GM21526 (cell line): ENCODE data around the gene SVOPL.
"Not testable (repeated sequence)": the region's sequence is repeated elsewhere in the genome, so short reads cannot be mapped to it uniquely, and the experiment has no call there.

Source experiments
- ATAC-seq: cut with Tn5 transposase; IDR thresholded peaks from one replicate; pipeline ENCODE4 v1.9.1; 2021; ENCODE audit warnings: moderate library complexity; ENCODE audit not compliant: unreplicated experiment, low FRiP score

SVOPL gene, protein sequence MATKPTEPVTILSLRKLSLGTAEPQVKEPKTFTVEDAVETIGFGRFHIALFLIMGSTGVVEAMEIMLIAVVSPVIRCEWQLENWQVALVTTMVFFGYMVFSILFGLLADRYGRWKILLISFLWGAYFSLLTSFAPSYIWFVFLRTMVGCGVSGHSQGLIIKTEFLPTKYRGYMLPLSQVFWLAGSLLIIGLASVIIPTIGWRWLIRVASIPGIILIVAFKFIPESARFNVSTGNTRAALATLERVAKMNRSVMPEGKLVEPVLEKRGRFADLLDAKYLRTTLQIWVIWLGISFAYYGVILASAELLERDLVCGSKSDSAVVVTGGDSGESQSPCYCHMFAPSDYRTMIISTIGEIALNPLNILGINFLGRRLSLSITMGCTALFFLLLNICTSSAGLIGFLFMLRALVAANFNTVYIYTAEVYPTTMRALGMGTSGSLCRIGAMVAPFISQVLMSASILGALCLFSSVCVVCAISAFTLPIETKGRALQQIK

DNA sequence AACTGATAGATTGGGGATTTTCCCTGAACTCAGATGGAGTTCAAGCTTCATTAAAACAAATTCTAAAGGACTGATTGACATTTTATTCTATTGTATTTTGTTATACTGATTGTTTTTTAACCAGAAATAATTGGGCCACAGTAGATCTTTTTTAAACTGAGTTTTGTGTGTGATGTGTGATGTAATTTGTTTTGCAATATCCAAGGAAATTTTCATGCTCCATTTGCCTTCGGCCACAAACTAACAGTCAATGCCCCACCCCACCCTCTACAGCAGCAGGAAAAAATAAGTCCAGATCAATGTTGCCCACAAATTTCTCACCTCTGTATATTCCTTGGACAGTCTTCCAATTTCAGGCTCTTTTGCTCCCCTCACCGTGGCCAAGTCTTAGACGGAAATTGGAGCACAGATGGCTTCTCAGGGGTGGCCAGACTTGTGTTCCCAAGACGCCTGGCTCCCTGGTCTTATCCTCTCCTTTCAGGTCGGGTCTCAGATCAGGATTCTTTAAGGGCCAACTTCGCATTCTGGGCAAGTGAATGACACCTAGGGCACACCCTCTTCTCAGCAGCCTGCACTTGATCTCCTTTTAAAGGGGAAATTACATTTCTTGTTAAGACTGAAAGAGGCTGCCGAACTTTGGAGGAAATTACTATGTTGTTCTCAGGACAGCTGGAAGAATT, at the start of gene SVOPL:
Gene SVOPL (minus strand): TSS at position 506 of the 680 bp plus-strand sequence. CDS start 22,317 bp downstream, outside the sequence.
- ATAC-seq, result no peak

DNA sequence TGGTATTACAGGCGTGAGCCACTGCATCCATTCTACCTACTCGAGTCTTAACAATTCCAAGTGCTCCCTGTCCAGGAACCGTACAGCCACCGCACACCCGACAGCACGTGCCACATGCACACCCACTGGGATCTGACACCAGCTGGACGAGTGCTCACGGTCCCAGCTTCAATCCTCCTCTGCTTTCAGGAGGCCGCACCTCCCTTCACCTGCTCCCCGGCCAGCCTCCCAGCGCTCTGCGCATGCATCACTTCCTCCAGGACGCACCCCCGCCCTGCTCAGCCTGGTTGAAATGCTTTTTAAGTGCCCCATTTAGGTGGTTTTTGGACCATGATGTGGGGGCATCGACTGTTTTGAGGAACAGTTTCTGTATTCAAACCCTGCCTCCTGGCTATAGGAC, 49.3 kb upstream of the SVOPL start:
- no peak for ATAC-seq

DNA sequence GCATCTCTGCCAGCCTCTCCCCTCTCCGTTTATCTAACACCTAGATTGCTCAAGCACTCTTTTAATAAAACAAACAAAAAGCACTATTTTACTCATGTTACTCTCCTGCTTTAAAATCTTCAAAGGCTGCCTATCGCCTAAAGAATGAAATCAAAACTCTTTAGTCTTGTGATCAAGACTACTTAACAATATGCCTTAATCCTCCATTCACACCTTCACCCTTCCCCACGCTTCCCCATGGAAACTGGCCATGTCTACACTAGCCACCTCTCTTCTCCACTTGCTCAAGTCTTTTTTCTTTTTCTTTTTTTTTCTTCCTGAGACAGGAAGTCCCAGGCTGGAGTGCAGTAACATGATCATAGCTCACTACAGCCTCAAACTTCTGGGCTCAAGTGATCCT, 48.8 kb upstream of the SVOPL start:
- no peak for ATAC-seq

DNA sequence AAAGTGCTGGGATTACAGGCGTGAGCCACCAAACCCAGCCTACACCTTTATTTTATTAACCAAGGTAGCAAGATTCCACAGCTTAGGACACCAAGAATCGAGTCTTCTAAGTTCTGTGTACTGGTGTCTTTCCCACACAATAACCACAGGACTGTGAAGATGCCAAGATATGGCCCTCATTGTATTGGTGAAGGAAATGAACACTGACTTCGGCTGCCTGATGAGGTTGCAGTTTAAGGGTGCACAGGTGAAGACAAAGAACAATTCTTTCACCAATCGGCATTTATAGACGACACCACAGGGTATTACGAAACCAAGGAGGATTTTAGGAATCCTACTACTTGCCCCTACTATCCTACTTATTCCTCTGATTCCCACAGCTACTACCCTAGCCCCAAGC, 47.5 kb upstream of the SVOPL start:
- ATAC-seq, result no peak

DNA sequence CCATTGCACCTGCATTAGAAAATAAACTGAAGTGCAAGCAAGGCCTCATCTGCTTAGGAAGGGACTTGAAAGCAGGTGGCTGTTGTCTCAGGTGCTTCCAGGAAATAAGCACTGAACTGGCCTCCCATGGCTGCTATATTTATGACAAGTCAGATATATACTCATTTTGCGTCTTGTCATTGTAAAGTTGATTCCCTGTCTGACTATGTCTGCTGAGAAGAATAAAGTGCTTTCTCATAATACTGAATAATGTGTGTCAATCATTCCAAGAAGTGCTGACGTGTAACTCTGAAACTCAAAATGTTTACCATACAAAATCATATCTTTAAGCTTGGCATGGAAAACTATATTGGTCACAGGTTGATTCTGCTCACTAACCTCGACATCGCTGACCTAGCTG, 44.9 kb upstream of the SVOPL start:
- ATAC-seq, result no peak

DNA sequence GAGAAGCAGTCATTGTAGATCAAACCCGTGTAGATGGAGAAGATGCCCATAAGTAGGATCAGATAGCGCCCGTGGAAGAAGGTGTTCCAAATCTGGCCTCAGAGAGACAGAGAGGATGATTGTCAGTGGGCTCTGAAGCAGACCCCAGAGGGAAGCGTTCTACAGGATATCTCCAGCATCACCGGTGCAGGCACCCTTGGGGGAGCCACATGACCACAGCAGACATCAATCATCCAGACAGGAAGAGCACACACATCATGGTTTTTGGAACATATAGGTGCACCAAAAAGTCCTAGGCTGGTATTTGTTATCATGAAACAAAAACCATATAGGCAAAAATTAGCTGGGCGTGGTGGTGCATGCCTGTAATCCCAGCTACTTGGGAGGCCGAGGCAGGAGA, 44.0 kb upstream of the SVOPL start:
- ATAC-seq, result no peak

DNA sequence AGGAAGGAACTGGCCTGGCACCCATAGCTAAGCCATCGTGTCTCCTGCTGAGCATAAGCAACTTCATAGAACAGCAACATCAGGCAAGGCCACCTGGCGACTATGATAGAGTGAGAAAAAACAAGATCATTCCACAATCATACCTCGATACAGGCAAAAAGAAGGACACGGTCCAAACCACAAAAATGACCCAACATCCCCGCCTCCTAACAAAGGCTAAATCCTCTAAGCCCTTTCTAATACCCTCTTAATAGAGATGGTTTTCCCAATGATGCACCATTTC, 40.2 kb upstream of the SVOPL start:
- no peak for ATAC-seq

DNA sequence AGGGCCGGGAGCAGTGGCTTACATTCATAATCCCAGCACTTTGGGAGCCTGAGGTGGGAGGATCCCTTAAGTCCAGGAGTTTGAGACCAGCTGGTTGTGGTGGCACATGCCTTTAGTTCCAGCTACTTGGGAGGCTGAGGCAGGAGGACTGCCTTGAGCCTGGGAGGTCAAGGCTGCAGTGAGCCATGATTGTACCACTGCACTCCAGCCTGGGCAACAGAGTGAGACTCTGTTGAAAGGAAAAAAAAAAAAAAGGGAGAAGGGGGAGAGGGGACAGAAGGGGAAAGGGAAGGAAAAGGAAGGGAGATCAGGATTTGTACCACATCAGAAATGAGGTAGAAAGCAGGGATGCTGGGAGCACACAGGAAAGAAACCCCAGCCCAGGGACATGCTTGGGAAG, 38.7 kb upstream of the SVOPL start:
- ATAC-seq, result no peak

DNA sequence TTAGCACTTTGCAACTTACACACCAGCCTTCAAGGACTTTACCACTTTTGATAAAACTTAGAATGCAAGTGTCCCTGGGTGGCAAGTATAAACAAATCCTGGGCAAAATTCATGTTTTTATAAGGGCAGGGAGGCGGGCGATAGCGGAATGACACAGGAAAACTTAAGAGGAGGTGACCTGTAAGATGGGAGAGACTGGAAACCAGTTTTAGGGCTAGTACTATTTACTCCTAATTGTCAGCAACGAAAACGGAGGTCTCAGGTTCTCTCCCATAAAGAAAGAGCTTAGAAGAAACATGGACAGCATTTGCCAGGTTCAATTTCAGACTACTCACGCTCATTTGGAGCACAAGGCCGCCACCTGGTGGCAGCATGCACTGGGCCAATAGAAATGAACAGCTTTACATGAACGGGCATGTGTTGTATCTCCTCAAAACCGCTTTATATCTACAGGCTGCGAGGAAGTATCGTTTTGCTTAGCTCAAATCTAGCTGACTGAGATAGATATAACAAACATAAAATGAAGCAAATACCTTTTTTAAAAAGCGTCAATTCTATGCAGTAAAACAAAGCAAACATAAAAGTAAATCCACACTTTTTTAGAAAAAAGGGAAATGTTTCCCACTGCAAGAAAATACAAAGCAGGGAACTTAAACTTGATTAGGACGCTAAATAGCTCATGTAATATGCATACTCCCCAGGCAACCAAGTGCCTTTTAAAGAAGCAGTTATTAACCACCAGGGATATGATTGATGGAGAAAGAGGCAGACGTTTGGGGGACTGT, 37.6 kb upstream of the SVOPL start:
- peak; percentile 86 for ATAC-seq

DNA sequence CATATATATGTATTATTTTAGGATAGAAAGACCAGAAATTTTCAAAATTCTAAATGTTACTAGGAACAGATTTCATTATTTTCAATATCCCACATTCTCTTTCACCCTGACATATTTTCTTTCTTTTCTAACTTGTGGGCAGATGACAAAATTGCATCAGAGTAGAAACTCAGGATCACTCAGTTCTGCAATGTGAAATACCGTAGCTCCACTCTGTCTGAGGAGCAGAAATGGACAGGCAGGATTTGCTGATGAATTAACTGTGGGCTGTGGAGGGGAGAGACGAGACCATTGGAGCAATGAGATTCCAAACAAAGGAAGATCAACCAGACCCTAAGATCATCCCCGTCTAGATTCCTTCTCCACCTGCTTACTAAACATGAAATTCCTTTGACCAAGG, 37.0 kb upstream of the SVOPL start:
- no peak for ATAC-seq

DNA sequence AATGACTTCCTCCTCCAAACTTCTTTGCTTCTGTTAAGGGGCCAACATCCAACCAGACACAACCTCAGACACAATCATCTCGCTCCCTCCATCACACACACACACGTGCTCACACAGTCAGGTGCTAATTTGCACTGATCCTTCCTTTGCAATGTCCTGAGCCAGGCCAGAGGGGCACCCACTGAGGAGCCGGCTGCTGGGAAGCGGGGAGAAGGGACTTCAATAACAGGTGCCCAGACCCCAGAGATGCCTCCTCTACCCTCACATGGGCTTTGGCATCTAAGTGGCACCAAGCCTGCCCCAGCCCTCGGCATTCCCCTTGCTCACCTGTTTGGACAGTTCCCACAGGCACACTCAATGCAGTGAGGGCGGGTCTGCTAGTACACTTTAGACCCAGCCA, 34.2 kb upstream of the SVOPL start:
- no peak for ATAC-seq

DNA sequence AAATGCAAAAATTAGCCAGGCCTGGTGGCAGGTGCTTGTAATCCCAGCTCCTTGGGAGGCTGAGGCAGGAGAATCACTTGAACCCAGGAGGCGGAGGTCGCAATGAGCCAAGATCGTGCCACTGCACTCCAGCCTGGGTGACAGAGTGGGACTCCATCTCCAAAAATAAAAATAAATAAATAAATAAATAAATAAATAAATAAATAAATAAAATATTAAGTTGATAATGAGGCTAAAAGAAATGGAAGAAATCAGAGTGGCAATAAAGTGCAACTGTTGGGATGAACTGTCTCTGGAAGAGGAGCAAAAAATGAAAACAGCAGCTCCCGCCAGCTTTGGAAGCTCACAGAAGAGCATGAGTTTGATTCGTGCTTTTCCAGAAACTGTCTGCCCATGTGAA, 30.6 kb upstream of the SVOPL start:
- ATAC-seq, result not testable (repeated sequence)

DNA sequence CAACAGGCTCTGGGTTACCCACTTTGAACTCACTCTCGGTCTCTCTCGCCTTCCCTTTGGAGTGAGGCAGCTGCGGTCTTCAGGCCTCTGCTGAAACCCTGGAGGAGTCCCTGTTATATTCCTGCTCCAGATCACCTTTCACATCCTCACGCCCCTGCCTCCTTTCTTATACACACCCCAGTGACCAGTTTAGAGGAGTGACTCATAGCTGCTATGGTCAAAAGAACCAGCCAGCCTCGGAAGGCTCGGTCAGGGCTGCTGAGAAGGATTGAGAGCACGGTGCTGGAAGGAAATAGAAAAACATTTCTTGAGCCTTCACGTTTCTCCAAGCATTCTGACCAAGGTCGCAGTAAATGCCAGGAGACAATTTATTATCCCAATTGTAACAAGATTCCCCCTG, 28.3 kb upstream of the SVOPL start:
- ATAC-seq, result no peak

DNA sequence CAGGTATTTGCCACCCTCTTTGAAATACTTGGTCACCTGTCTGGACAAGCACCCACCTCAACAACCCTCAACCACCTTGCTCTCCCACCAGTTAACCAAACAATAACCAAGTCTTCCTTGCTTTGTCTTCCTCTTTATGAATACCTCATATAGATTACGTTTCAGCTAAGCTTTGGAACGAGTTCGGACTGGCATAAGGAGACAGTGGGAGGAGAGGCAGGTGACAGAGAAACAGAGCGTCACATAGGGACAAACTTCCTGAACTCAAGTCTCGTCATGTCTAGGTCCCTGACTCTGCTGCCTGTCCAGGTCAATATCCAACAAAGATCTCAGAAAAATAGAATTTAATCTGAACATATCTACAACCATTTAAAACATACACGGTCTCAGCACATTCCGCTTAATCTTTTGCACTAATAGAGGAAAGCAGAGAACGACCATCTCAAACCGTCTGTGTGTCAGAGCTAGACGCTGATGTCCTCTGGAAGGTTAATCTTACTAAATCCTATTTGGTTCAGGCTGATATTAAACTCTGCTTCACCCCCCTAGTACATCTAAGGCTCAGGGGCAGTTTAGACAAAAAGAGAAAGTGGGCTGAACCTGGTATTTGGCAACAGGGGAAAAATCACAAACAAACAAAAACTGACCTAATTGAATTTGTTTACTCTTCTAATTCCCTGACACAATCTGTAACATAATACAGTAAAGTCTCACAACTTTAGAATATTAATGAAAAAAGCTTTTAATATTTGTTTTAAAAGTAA, 26.4 kb upstream of the SVOPL start:
- no peak for ATAC-seq

DNA sequence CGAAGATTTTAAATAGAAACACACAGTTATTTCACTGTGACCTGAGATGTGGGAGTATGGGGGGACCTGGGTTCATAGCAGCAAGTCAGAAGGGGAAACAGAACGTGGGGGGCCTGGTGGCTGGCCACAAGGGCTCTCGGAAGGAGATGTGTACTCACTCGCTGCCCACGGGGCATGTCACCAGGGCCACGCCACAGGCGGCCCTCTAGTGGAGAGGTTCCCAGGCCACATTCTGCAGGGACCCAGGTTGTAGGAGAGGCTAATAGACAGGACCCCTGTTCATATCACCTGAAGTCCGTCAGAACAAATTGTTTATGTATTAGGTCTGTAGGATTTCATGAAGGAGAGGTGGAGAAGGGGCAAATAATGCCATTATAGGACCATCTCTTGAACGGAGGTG, 25.1 kb upstream of the SVOPL start:
- no peak for ATAC-seq

DNA sequence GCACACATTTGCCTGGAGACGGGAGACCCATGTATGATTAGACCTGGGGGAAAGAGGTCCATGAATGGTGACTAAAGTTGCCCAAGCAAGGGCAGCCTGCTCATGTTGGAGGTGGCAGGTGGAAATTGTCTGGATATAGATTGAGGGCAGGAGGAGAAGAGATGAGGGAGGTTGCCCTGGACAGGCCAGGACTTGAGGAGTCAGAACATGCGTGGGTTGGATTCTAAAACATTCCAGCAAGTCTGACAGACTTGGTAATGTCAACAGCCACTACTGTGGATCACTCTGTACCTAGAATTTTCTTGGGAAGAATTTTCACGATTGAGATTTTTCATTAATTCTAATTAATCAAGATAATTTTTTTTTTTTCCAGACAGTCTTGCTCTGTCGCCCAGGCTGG, 19.1 kb upstream of the SVOPL start:
- ATAC-seq, result no peak

DNA sequence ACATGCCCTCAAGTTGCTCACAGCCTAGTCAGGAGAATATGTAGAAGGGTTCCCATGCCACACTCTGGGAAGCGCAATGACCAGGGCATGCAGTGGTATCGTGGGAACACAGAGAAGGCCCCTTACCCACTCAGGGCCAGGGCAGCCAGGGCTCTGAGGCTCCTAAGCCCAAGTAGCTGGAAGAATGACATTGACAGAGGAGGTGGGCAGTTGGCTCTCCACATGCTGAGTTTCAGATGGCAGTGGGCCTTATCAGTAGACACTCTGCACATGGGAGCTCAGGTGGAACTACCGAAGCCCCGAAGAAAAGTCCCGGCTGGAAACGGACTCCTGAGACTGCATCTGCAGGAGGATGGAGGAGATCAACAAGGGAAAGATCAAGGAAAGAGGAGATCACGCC, 15.7 kb upstream of the SVOPL start:
- ATAC-seq, result no peak

DNA sequence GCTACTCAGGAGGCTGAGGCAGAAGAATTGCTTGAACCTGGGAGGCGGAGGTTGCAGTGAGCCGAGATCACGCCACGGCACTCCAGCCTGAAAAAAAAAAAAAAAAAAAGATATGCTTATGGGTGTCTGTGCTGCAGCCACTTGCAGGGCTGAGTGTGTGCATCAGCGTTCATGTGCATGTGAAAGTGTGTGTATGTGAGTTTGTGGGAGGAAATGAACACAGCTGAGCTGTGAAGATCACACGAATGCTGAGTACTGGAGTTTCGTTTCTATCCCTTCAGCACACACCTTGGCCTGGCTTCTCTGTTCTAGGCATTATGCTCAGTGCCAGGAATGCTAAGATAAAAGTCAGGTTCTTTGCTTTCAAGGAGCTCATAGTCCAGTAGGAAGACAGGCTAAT, 12.0 kb upstream of the SVOPL start:
- ATAC-seq, result no peak

DNA sequence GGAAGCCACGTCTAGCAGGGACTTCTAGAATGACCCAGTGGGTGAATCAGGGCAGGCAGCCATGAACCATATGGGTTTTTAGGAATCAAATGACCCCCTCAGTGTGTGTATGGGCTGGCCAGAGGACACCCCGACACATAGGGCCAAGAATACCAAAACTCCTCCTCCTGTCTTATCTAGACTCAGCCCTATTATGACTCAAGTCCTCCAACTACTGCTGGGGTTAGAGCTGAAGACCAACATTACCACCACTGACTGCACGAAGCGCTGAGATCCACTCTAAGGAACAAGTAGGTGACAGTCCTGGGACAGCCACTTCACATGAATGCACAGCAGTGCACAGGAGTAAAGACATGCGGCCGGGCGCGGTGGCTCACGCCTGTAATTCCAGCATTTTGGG, 11.5 kb upstream of the SVOPL start:
- ATAC-seq, result no peak

DNA sequence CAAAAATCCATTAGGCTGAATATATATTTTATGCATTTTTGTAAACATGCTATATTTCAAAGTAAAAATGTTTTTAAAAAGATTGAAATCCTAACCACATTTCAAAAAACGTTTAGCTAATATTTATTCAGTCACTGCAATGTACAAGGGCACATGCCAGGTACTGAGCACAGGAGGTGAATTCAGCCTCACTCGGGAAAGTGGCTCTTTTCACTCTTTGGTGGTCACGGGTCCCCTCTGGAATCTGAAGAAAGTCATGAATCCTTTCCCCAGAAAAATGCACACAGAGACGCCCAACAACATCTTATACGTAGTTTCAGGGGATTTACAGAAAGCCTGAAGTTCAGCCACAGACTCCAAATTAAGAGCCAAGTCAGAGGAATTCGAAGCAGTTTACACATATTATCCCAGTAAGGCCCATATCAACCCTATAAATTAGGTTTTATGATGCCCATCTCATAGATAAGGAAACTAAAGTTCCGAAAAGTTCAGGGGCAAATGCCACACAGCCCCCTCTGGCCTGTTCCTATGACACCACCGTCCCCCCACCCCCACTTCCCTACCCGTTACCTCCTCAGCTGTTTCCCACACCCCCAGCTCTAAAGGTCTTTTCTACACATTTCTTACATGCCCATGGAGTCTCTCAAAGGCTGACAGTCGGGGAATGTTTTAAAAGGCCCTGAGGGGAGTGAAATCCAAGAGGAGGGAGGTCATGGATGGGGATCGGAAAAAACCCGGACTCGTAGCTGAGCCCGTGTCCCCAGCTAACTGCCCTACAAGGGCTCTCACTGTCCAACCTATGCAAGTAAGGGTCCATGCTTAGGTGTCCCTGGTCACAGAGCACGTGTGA, 9.6 kb upstream of the SVOPL start:
- ATAC-seq, result no peak
